GM10248 (cell line): ENCODE data around the gene DGKD.

Experiments
- CTCF ChIA-PET: fragments of 300-600 bp; sonication (Branson Sonifier 250); formaldehyde crosslinking; extraction: SDS; loops from one replicate; lab custom pipeline; 2021; ENCODE audit warnings: antibody characterized with exemption; lab: Yijun Ruan, JAX
- POLR2A ChIA-PET: fragments of 350-650 bp; sonication (Branson Sonifier 250); formaldehyde crosslinking; extraction: SDS; loops from one replicate; lab custom pipeline; 2020; ENCODE audit warnings: antibody characterized with exemption; lab: Yijun Ruan, JAX
- DNase-seq: peaks from one replicate; pipeline ENCODE4 v3.0.0; 2012; ENCODE audit errors: extremely low spot score
- TF ChIP-seq, protein P1 (sequence below): IDR thresholded peaks from 2 replicates; pipeline ENCODE4 v1.5.1; 2012; ENCODE audit warnings: mild to moderate bottlenecking, low read depth; ENCODE audit errors: extremely low read depth, missing control alignments, control extremely low read depth

The DGKD gene, protein sequence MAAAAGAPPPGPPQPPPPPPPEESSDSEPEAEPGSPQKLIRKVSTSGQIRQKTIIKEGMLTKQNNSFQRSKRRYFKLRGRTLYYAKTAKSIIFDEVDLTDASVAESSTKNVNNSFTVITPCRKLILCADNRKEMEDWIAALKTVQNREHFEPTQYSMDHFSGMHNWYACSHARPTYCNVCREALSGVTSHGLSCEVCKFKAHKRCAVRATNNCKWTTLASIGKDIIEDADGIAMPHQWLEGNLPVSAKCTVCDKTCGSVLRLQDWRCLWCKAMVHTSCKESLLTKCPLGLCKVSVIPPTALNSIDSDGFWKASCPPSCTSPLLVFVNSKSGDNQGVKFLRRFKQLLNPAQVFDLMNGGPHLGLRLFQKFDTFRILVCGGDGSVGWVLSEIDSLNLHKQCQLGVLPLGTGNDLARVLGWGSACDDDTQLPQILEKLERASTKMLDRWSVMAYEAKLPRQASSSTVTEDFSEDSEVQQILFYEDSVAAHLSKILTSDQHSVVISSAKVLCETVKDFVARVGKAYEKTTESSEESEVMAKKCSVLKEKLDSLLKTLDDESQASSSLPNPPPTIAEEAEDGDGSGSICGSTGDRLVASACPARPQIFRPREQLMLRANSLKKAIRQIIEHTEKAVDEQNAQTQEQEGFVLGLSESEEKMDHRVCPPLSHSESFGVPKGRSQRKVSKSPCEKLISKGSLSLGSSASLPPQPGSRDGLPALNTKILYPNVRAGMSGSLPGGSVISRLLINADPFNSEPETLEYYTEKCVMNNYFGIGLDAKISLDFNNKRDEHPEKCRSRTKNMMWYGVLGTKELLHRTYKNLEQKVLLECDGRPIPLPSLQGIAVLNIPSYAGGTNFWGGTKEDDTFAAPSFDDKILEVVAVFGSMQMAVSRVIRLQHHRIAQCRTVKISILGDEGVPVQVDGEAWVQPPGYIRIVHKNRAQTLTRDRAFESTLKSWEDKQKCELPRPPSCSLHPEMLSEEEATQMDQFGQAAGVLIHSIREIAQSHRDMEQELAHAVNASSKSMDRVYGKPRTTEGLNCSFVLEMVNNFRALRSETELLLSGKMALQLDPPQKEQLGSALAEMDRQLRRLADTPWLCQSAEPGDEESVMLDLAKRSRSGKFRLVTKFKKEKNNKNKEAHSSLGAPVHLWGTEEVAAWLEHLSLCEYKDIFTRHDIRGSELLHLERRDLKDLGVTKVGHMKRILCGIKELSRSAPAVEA

DNA sequence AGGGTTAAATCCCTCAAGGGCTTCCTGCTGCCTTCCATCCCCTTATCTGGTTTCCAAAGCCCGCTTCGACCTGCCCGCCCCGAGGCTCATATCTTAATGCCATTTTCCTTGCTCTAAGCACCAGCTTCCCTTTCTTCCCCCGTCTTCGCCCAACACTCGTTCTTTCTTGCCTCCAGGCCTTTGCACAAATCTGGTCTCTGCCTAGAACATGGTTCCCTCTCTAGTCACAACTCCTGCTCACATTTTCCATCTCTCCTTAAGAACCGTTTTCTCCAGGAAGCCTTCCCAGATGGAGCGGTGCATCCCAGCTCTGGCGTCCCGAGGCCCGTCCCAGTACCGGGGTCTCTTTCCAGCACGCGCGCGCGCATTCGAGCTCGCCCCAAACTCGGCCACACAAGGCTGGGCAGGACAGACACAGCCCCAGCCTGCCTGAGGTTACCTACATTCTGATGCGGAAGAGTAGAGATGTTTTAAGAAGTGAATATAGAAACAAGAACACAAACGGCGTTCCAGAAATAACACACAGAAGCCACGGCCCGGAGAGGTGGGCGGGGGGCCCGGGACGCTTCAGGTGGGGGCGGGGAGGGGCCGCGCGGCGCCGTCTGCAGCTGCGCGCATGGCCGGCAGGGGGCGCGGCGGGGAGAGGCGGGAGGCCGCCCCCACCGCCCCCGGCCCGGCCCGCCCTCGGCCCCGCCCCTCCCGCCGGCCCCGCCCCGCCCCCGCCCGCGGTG lies at the start of gene DGKD:
DGKD (plus strand) TSS at position 726 of the 731 bp plus-strand sequence. CDS start 25 bp downstream, outside the sequence.
- POLR2A ChIA-PET, result no interaction called here
- CTCF ChIA-PET, result interaction anchor here (0.6 to 2.1 kb wide), 24 partner anchors 10 to 292 kb away, joined by 3 to 18 read pairs (median 4); partner anchors contain the start of gene SAG
- TF ChIP-seq, protein P1, sequence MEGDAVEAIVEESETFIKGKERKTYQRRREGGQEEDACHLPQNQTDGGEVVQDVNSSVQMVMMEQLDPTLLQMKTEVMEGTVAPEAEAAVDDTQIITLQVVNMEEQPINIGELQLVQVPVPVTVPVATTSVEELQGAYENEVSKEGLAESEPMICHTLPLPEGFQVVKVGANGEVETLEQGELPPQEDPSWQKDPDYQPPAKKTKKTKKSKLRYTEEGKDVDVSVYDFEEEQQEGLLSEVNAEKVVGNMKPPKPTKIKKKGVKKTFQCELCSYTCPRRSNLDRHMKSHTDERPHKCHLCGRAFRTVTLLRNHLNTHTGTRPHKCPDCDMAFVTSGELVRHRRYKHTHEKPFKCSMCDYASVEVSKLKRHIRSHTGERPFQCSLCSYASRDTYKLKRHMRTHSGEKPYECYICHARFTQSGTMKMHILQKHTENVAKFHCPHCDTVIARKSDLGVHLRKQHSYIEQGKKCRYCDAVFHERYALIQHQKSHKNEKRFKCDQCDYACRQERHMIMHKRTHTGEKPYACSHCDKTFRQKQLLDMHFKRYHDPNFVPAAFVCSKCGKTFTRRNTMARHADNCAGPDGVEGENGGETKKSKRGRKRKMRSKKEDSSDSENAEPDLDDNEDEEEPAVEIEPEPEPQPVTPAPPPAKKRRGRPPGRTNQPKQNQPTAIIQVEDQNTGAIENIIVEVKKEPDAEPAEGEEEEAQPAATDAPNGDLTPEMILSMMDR, result peak; percentile 52
- peak; percentile 95 for DNase-seq

DNA sequence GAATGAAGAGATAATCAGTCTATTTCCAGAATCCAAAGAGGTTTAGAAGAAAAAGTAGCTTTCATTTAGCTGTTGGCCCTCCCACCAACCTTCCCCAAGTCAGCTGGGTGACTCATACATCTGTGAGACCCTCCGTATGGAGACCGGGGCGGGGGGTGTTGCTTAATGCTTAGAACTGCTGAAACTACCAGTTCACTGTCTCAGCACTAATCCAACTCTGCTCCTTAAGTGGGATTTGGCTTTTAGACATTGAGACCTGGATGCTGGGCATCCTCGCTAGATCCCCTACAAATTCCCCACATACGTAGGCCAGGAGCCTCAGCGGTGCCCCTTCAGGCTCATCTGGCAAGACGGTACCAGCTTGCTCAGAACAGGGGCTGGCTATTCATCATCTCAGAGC lies 46.7 kb upstream of the DGKD start, which contains the start of gene SAG:
SAG (plus strand) TSS at position 252 of the 400 bp plus-strand sequence. CDS start 1,374 bp downstream, outside the sequence.
- ChIA-PET POLR2A (no interaction called here), CTCF (interaction anchor here (1.0 to 1.5 kb wide), 3 partner anchors 14 to 76 kb away, joined by 3 read pairs; no protein-coding TSS in a partner anchor)
- TF ChIP-seq, protein P1, result no peak
- DNase-seq, result no peak

- DNase-seq, result no peak
- POLR2A ChIA-PET, result interaction anchor here (0.6 kb wide), 1 partner anchor 37 kb away, joined by 3 read pairs; no protein-coding TSS in a partner anchor
- CTCF ChIA-PET, result no interaction called here
- TF ChIP-seq, protein P1, result no peak
Observed at GRCh38 chr2:233311241-233311926, 42.9 kb upstream of the DGKD start.

DNA sequence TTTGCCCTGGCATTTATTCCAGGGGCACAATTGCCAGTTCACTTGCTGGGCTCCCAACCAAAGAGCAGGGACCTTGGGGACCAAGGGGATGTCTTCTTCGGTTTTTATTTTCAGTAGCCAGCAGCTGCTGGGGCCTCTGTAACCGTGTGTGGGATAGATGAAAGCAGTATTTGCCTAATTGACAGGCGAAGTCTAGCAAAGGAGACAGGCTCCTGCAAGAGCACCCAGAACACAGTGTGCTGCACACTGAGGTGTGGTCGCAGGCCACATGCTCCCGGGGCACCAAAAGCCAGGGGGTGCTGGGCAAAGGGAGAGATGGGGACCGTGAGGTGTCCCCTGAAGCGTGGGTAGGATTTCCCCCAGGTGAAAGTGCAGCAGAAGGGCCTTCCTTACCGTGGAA lies 41.4 kb upstream of the DGKD start:
- POLR2A ChIA-PET, result no interaction called here
- CTCF ChIA-PET, result no interaction called here
- DNase-seq, result peak; percentile 60
- TF ChIP-seq, protein P1, result no peak

DNA sequence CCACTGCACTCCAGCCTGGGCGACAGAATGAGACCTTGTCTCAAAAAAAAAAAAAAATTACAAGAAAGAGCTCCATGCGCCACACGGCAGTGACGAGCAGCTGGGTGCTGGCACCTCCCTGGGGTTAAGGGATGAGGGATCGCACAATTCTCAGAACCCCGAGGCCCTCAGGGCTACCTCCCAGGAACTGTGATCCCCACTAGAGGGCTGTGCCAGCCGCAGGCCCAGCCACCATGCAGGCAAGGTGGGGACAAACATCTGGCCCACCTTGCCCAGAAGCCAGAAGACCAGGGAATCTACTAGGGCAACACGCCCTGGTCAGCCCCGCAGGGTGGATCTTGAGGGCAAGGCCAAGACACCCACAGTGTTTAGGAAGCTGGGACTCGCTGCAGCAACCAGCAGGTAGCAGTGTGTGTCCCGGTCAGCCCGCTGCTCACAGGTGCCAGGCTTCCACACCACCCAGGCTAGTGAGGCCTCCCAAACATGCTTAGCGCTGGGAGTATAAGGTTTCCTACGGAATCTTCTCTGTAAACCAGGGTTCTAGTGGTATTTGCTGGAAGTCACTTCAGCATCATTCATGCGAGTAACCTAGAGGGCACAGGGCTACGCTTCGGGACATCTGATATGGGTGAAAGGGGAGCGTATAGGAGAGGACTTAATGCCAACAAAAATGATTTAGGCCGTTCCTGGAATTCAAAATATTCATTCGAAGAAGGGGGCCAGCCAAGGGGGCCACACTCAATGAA lies 39.9 kb upstream of the DGKD start:
- CTCF ChIA-PET, result interaction anchor here (1.3 kb wide), 1 partner anchor 16 kb away, joined by 3 read pairs; no protein-coding TSS in a partner anchor
- TF ChIP-seq, protein P1, result no peak
- POLR2A ChIA-PET, result no interaction called here
- no peak for DNase-seq
